Activated CD4-positive, alpha-beta T cell treated with anti-CD3 and anti-CD28 coated beads, Interleukin-2, amount 50 U/mL, for 4 hours (primary cell): ENCODE measurements around the gene CREB1.
A peak's percentile ranks its signal among the peaks of the same experiment; 100 is the strongest.
"Not testable (repeated sequence)": the region's sequence is repeated elsewhere in the genome, so short reads cannot be mapped to it uniquely, and the experiment has no call there.

Experiments used
- DNase-seq, 2 experiments: peaks; one replicate each; pipeline ENCODE4 v3.0.0-alpha.2; 2020

CREB1 gene

GRCh38 chr2:207529330-207530159, at the start of gene CREB1:
Gene CREB1 (plus strand): TSS chr2:207529962. CDS start chr2:207555636, 25,674 bp downstream.
- peak; percentile 99 to 100 for DNase-seq

GRCh38 chr2:207480521-207481040, 49.2 kb upstream of the CREB1 start:
- DNase-seq: no peak

GRCh38 chr2:207481924-207482323, 47.8 kb upstream of the CREB1 start:
- no peak for DNase-seq

GRCh38 chr2:207482630-207483029, 47.1 kb upstream of the CREB1 start:
- DNase-seq: no peak

- no peak for DNase-seq
These were observed 46.7 kb upstream of the CREB1 start for GRCh38 chr2:207483066-207483465.

GRCh38 chr2:207483477-207483876, 46.3 kb upstream of the CREB1 start:
- DNase-seq: no peak

GRCh38 chr2:207484444-207485391, 45.0 kb upstream of the CREB1 start:
- no peak for DNase-seq

- no peak for DNase-seq
These were observed 42.0 kb upstream of the CREB1 start for GRCh38 chr2:207487650-207488311.

- DNase-seq: no peak
These were observed 40.5 kb upstream of the CREB1 start for GRCh38 chr2:207489251-207489650.

- no peak for DNase-seq
These were observed 39.3 kb upstream of the CREB1 start for GRCh38 chr2:207490441-207490840.

GRCh38 chr2:207491086-207491485, 38.7 kb upstream of the CREB1 start:
- no peak for DNase-seq

- DNase-seq: no peak
These were observed 37.8 kb upstream of the CREB1 start for GRCh38 chr2:207491956-207492355.

- no peak for DNase-seq
These were observed 37.3 kb upstream of the CREB1 start for GRCh38 chr2:207492461-207492860.

- no peak for DNase-seq
These were observed 35.6 kb upstream of the CREB1 start for GRCh38 chr2:207494137-207494536.

GRCh38 chr2:207496936-207497335, 32.8 kb upstream of the CREB1 start:
- not testable (repeated sequence) for DNase-seq

GRCh38 chr2:207497596-207497995, 32.2 kb upstream of the CREB1 start:
- DNase-seq: no peak

- DNase-seq: no peak
These were observed 31.3 kb upstream of the CREB1 start for GRCh38 chr2:207498427-207498826.

GRCh38 chr2:207499114-207499513, 30.6 kb upstream of the CREB1 start:
- no peak for DNase-seq

- no peak for DNase-seq
These were observed 27.8 kb upstream of the CREB1 start for GRCh38 chr2:207501802-207502576.

GRCh38 chr2:207502577-207503198, 27.1 kb upstream of the CREB1 start:
- DNase-seq: no peak

GRCh38 chr2:207503234-207503633, 26.5 kb upstream of the CREB1 start:
- no peak for DNase-seq
